Chondrocyte (in vitro differentiated cells): Measurements from ENCODE around the gene CSH1. TPM values are rescaled to one million over a fixed set of nuclear protein-coding genes. Genes with fewer than 3 reads are reported as not detected.
A peak's percentile ranks its signal among the peaks of the same experiment; 100 is the strongest.
"Not testable (repeated sequence)": the region's sequence is repeated elsewhere in the genome, so short reads cannot be mapped to it uniquely, and the experiment has no call there.

ENCODE experiments used
- DNase-seq: peaks from one replicate; pipeline ENCODE4 v3.0.0; 2021; ENCODE audit warnings: mixed read lengths, low spot score
- H3K27ac Mint-ChIP-seq: one replicate; pipeline ENCODE4 v1.8.0; 2021; ENCODE audit warnings: mild to moderate bottlenecking, moderate library complexity, mixed read lengths; ENCODE audit not compliant: unreplicated experiment
- H3K27me3 Mint-ChIP-seq: 2 replicates; pipeline ENCODE4 v1.8.0; 2021; ENCODE audit warnings: low read depth, mixed read lengths
- H3K36me3 Mint-ChIP-seq: 2 replicates; pipeline ENCODE4 v1.8.0; 2021; ENCODE audit warnings: low read depth, mixed read lengths
- H3K4me1 Mint-ChIP-seq: 2 replicates; pipeline ENCODE4 v1.8.0; 2021; ENCODE audit warnings: low read depth, mild to moderate bottlenecking, mixed read lengths
- H3K4me3 Mint-ChIP-seq: one replicate; pipeline ENCODE4 v1.8.0; 2021; ENCODE audit warnings: mild to moderate bottlenecking, moderate library complexity, mixed read lengths; ENCODE audit not compliant: unreplicated experiment
- H3K9me3 Mint-ChIP-seq: 2 replicates; pipeline ENCODE4 v1.8.0; 2021; ENCODE audit warnings: low read depth, mixed read lengths
- CTCF ChIP-seq: fragments of 200-600 bp; sonication (generic); IDR thresholded peaks from 2 replicates; pipeline ENCODE4 v1.5.0; 2021; ENCODE audit warnings: antibody characterized with exemption, mild to moderate bottlenecking, moderate library complexity
- total RNA-seq: library from RNA; stranded (reverse); gene quantifications from 3 replicates; pipeline ENCODE4 v1.2.1, GENCODE V29; 2021

The CSH1 gene
- total RNA-seq, 1 donor from 2014 or later, result not detected

GRCh38 chr17:63927464-63928171, 31.2 kb upstream of the CSH1 start:
- H3K27ac Mint-ChIP-seq, result no peak overlapping the region
- no peaks in the 10 kb centered on the region for H3K9me3 Mint-ChIP-seq
- H3K27me3 Mint-ChIP-seq, result no peaks in the 10 kb centered on the region
- no peak overlapping the region for H3K4me3 Mint-ChIP-seq
- peak; percentile 43 for DNase-seq
- no peaks in the 10 kb centered on the region for H3K36me3 Mint-ChIP-seq
- no peak for TF ChIP-seq CTCF
- H3K4me1 Mint-ChIP-seq, result no peaks in the 10 kb centered on the region

- no peak for TF ChIP-seq CTCF
- no peak for DNase-seq
- Mint-ChIP-seq H3K27ac (no peak overlapping the region), H3K4me1 (no peaks in the 10 kb centered on the region), H3K4me3 (no peak overlapping the region), H3K9me3 (no peaks in the 10 kb centered on the region), H3K27me3 (peaks cover 3% of the 10 kb centered on the region), H3K36me3 (no peaks in the 10 kb centered on the region)
Measured at GRCh38 chr17:63926164-63926563, 29.8 kb upstream of the CSH1 start.

GRCh38 chr17:63925615-63926014, 29.2 kb upstream of the CSH1 start:
- H3K4me3 Mint-ChIP-seq, result no peak overlapping the region
- H3K27me3 Mint-ChIP-seq, result peaks cover 3% of the 10 kb centered on the region
- no peak overlapping the region for H3K27ac Mint-ChIP-seq
- no peak for TF ChIP-seq CTCF
- no peaks in the 10 kb centered on the region for H3K36me3 Mint-ChIP-seq
- H3K9me3 Mint-ChIP-seq, result no peaks in the 10 kb centered on the region
- H3K4me1 Mint-ChIP-seq, result no peaks in the 10 kb centered on the region
- DNase-seq, result peak; percentile 22

GRCh38 chr17:63922402-63922801, 26.0 kb upstream of the CSH1 start:
- peaks cover 19% of the 10 kb centered on the region for H3K27me3 Mint-ChIP-seq
- not testable (repeated sequence) for H3K27ac Mint-ChIP-seq, H3K4me1 Mint-ChIP-seq, H3K9me3 Mint-ChIP-seq, H3K4me3 Mint-ChIP-seq, H3K36me3 Mint-ChIP-seq
- peak; percentile 2 for DNase-seq

GRCh38 chr17:63920779-63921178, 24.4 kb upstream of the CSH1 start:
- not testable (repeated sequence) for H3K4me3 Mint-ChIP-seq, H3K27ac Mint-ChIP-seq, H3K4me1 Mint-ChIP-seq, H3K36me3 Mint-ChIP-seq, H3K9me3 Mint-ChIP-seq
- peak; percentile 34 for DNase-seq
- H3K27me3 Mint-ChIP-seq, result peaks cover 31% of the 10 kb centered on the region

GRCh38 chr17:63920050-63920449, 23.7 kb upstream of the CSH1 start:
- DNase-seq, result peak; percentile 4
- H3K4me1 Mint-ChIP-seq, H3K36me3 Mint-ChIP-seq, H3K4me3 Mint-ChIP-seq, H3K27ac Mint-ChIP-seq, H3K9me3 Mint-ChIP-seq: not testable (repeated sequence)
- peaks cover 35% of the 10 kb centered on the region for H3K27me3 Mint-ChIP-seq

- Mint-ChIP-seq H3K27ac (peak overlapping the region; percentile 41), H3K4me1 (peaks cover 4% of the 10 kb centered on the region), H3K4me3 (no peak overlapping the region), H3K9me3 (no peaks in the 10 kb centered on the region), H3K27me3 (peaks cover 41% of the 10 kb centered on the region), H3K36me3 (no peaks in the 10 kb centered on the region)
- DNase-seq, result peak; percentile 38
- TF ChIP-seq CTCF, result peak; percentile 90
Measured at GRCh38 chr17:63919311-63919723, 22.9 kb upstream of the CSH1 start.

GRCh38 chr17:63918789-63919305, 22.5 kb upstream of the CSH1 start, which contains the start of gene GH1:
GH1 (minus strand) TSS chr17:63918839; CDS start chr17:63918776, 63 bp downstream.
- not testable (repeated sequence) for H3K36me3 Mint-ChIP-seq, H3K4me1 Mint-ChIP-seq, H3K4me3 Mint-ChIP-seq, H3K9me3 Mint-ChIP-seq
- peak; percentile 18 for DNase-seq
- Mint-ChIP-seq H3K27ac (peak within 1 kb of the TSS; percentile 41), H3K27me3 (peaks cover 42% of the 10 kb centered on the region)
